Measurements from ENCODE around the gene STK39. TPM values are rescaled to one million over a fixed set of nuclear protein-coding genes. Genes with fewer than 3 reads are reported as not detected.
A peak's percentile ranks its signal among the peaks of the same experiment; 100 is the strongest.

STK39 gene
- total RNA-seq, 1 experiment from 2014 or later: 13.8 TPM

- H3K27ac Mint-ChIP-seq (ENCODE audit: low read depth, unreplicated experiment): no peak overlapping the region
- H3K4me1 Mint-ChIP-seq (ENCODE audit: insufficient read depth, unreplicated experiment): peaks cover 5% of the 10 kb centered on the region
- H3K36me3 Mint-ChIP-seq (ENCODE audit: insufficient read depth, unreplicated experiment): no peaks in the 10 kb centered on the region
- no peak overlapping the region for H3K4me3 Mint-ChIP-seq (ENCODE audit: unreplicated experiment)
- no TSS peak for BruUV-seq (replicated peaks)
- ChIA-PET CTCF (interaction anchor here (0.6 to 1.6 kb wide), 4 partner anchors 17 to 668 kb away, joined by 3 to 5 read pairs (median 4); no protein-coding TSS in a partner anchor), POLR2A (no interaction called here)
- peaks cover 35% of the 10 kb centered on the region for H3K27me3 Mint-ChIP-seq (ENCODE audit: insufficient read depth, unreplicated experiment)
- intact Hi-C loops (cut with micrococcal nuclease): no loop called here
- H3K9me3 Mint-ChIP-seq (ENCODE audit: unreplicated experiment): no peaks in the 10 kb centered on the region
- no peak for DNase-seq (ENCODE audit: unreplicated experiment)
- no peak for TF ChIP-seq CTCF (IDR thresholded peaks at IDR 0.05; ENCODE audit: unreplicated experiment)
Observed at GRCh38 chr2:167932123-167932693, 315.2 kb downstream of the STK39 start.

GRCh38 chr2:167929484-167929883, 317.9 kb downstream of the STK39 start:
- intact Hi-C loops (cut with micrococcal nuclease): no loop called here
- DNase-seq (ENCODE audit: unreplicated experiment): no peak
- H3K9me3 Mint-ChIP-seq (ENCODE audit: unreplicated experiment): no peaks in the 10 kb centered on the region
- no TSS peak for BruUV-seq (replicated peaks)
- POLR2A ChIA-PET: interaction anchor here (0.7 kb wide), 1 partner anchor 23 kb away, joined by 4 read pairs; no protein-coding TSS in a partner anchor
- CTCF ChIA-PET: no interaction called here
- H3K4me3 Mint-ChIP-seq (ENCODE audit: unreplicated experiment): no peak overlapping the region
- H3K27ac Mint-ChIP-seq (ENCODE audit: low read depth, unreplicated experiment): no peak overlapping the region
- H3K4me1 Mint-ChIP-seq (ENCODE audit: insufficient read depth, unreplicated experiment): peaks cover 11% of the 10 kb centered on the region
- TF ChIP-seq CTCF (IDR thresholded peaks at IDR 0.05; ENCODE audit: unreplicated experiment): no peak
- H3K36me3 Mint-ChIP-seq (ENCODE audit: insufficient read depth, unreplicated experiment): no peaks in the 10 kb centered on the region
- peaks cover 35% of the 10 kb centered on the region for H3K27me3 Mint-ChIP-seq (ENCODE audit: insufficient read depth, unreplicated experiment)

GRCh38 chr2:167928434-167928833, 319.0 kb downstream of the STK39 start:
- Mint-ChIP-seq H3K27ac (ENCODE audit: low read depth, unreplicated experiment) (no peak overlapping the region), H3K4me1 (ENCODE audit: insufficient read depth, unreplicated experiment) (peaks cover 11% of the 10 kb centered on the region), H3K9me3 (ENCODE audit: unreplicated experiment) (no peaks in the 10 kb centered on the region), H3K27me3 (ENCODE audit: insufficient read depth, unreplicated experiment) (peaks cover 35% of the 10 kb centered on the region), H3K4me3 (ENCODE audit: unreplicated experiment) (no peak overlapping the region), H3K36me3 (ENCODE audit: insufficient read depth, unreplicated experiment) (no peaks in the 10 kb centered on the region)
- no peak for TF ChIP-seq CTCF (IDR thresholded peaks at IDR 0.05; ENCODE audit: unreplicated experiment)
- no peak for DNase-seq (ENCODE audit: unreplicated experiment)
- no TSS peak for BruUV-seq (replicated peaks)
- ChIA-PET POLR2A (no interaction called here), CTCF (no interaction called here)
- intact Hi-C loops (cut with micrococcal nuclease): no loop called here

- H3K9me3 Mint-ChIP-seq (ENCODE audit: unreplicated experiment): no peaks in the 10 kb centered on the region
- ChIA-PET POLR2A (interaction anchor here (0.7 kb wide), 1 partner anchor 168 kb away, joined by 3 read pairs; no protein-coding TSS in a partner anchor), CTCF (interaction anchor here (2.1 kb wide), 1 partner anchor 194 kb away, joined by 8 read pairs; no protein-coding TSS in a partner anchor)
- no peak overlapping the region for H3K4me3 Mint-ChIP-seq (ENCODE audit: unreplicated experiment)
- H3K36me3 Mint-ChIP-seq (ENCODE audit: insufficient read depth, unreplicated experiment): no peaks in the 10 kb centered on the region
- peak; percentile 27 for DNase-seq (ENCODE audit: unreplicated experiment)
- peaks cover 11% of the 10 kb centered on the region for H3K4me1 Mint-ChIP-seq (ENCODE audit: insufficient read depth, unreplicated experiment)
- no peak overlapping the region for H3K27ac Mint-ChIP-seq (ENCODE audit: low read depth, unreplicated experiment)
- no peak for TF ChIP-seq CTCF (IDR thresholded peaks at IDR 0.05; ENCODE audit: unreplicated experiment)
- H3K27me3 Mint-ChIP-seq (ENCODE audit: insufficient read depth, unreplicated experiment): peaks cover 32% of the 10 kb centered on the region
- intact Hi-C loops (cut with micrococcal nuclease): no loop called here
- no TSS peak for BruUV-seq (replicated peaks)
Observed at GRCh38 chr2:167925758-167926157, 321.6 kb downstream of the STK39 start.

Data from MCF 10A (cell line).